Fibroblast of the conjunctiva (primary cell): ENCODE data around the gene HIF3A.
"Not testable (repeated sequence)": the region's sequence is repeated elsewhere in the genome, so short reads cannot be mapped to it uniquely, and the experiment has no call there.

Source experiments
- DNase-seq: peaks from one replicate; pipeline ENCODE4 v3.0.0-alpha.2; 2010; ENCODE audit warnings: low read depth

HIF3A gene

DNA sequence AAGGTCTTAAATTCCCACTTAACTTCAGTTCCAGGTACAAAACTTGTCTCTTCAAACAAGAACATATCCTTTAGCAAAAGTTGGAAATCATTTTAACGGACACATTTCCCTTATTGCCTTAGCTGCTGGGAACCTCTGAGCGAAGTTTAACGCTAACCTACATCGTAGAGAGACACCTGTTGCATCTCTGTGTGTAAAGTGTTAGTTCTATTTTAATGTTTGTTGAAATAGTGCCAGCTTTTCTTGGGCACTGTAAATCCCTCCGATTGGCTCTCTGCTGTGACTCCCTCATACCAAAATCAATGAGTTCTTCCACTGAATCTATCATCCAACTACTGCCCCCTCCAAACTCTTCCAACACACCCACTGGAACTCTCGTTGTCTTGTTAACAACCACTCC, 2.3 kb upstream of the HIF3A start:
- DNase-seq, result no peak

DNA sequence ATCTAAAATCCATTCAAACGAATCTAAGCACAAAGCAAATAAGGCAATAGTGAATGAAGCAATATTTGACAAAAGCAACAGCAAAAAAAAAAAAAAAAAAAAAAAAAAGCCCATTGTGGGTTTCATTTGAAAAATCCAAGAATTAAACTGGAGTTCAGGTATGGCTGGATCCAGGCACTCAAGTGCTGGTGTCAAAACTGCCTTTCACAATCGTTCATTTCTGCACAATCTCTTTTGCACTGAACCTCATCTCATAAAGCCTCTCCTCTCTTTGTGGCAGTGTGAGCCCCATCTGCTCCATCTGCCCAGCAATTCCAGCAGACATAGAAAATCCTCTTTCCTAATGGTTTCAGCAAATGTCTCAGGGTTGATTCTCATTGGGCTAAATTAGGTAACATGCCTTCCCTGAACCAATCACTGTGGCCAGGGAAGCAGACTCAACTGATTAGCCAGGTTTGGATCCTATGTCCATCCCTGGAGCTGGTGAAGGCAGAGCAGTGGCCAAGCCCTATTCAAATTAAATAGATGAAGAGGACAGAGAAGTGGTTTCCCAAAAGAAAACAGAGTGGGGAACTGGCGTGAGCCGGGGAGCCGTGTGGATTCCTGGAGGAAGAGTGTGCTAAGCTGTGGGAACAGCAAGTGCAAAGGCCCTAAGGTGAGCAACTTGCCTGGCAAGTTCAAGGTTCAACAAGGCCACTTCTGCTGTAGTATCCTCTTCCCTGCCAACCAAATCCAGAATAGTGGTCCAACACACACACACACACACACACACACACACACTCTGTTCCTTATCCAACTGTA, 1.2 kb upstream of the HIF3A start:
- no peak for DNase-seq

DNA sequence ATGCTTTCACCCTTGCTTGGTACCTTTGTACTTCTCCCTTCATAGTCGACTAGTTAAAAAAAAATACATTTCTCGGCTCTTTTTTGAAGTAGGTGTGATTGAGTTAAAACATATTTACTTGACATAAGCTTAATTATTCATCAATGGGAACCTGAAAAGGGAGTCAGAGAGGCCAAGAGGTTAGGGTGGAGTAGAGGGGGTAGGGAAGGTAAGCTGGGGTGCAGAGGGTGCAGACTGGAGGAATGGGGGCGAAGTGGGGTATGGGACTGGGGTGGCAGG, 701 bp upstream of the HIF3A start:
- DNase-seq, result no peak

DNA sequence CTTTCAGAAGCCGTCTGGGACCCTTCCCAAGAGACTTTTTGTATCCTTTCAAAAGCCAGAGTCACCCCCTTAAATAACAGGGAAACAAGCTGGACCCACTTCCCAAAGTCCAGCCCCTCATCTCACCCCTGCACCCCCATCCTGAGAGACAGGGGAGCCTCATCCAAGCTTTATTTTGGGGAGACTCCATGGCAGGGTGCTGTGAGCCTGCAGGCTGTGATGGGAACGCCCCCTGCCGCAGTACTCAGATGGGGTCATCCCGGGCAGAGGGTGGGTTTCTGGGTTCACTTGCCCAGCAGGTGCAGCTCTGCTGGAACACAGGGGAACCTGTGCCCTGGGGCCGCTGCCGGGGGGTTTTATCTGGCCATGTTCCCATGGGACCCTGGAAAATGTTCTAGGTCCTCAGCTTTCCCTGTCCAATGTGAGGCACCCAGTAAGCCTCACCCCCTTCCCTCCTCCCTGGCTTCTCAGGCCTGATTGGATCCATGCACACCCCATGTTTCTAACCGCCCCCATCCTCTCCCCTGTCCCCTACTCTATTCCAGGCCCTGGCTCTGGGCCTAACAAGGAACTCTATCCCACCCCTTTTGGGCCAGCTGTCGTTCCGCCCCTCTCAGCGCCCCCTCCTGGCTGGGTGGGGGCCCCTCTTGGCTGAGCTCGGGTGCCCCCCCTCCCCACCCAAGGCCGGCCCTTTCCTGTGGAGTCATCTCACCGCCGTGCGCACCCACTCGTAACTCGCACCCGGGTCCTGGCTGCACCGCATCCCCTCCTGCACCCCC, 1.0 kb downstream of the HIF3A start:
- peak; percentile 89 for DNase-seq

DNA sequence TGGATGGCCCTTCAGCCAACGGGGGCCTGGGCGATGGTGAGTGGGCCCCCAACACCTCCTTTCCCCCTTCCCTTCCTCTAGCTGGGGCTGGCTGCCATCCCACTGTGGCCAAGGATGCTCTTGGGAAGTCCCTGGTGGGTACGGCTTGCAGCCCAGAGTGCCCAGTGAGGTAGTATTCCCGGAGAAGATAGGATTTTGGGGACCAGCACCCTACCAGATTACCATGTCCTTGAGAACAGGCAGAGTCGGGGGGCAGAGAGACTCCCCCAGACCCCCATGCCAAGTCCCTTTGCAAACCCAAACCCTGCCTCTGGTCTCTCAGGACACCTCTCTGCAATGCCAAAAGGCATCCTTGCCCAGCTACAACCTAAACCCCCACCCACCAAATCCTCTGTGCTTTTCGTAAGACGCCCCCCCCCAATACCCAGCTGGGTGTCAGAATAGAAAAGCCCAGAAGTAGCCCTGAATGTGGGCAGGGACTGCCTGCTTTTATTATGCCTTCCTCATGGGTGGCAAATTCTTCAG, 1.7 kb downstream of the HIF3A start:
- DNase-seq, result no peak

DNA sequence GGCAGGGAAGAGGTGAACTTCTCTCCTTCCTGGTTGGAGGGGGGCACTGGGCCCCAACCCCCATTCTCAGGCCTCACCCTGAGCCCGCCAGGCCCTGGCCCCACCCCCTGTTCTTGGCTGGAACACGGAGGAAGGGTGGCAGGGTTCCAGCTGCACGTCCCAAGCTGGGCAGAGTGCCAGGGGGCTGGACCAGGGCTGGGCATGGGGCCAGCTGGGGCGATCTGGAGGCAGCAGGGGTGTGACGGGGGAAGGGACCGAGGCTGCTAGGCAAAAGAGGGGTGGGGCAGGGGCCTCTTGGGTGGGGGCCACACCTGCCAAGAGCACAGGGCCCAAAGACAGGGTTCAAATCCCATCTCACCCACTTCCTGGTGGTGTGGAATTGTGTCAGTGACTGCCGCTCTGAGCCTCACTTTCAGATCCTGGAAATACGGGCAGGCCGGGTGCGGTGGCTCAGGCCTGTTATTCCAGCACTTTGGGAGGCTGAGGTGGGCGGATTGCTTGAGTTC, 2.2 kb downstream of the HIF3A start:
- DNase-seq, result peak; percentile 95

DNA sequence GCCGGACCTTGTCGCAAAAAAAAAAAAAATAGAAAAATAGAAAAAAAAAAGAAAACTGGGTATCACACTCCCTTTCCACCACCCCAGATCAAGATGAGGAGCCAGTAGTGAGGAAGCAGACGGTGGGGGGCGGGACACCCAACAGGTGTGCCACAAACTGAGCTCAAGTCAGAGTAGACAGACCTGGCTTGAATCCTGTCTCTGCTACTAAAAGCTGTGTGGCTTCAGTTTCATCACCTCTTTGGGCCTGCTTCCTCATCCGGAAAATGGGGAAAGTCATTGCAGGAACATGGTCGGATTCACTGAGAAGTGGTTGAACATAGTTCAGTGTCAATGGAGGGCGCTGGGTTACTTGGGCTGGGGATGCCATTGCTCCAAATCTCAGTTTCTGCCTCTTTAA, 2.9 kb downstream of the HIF3A start:
- no peak for DNase-seq

DNA sequence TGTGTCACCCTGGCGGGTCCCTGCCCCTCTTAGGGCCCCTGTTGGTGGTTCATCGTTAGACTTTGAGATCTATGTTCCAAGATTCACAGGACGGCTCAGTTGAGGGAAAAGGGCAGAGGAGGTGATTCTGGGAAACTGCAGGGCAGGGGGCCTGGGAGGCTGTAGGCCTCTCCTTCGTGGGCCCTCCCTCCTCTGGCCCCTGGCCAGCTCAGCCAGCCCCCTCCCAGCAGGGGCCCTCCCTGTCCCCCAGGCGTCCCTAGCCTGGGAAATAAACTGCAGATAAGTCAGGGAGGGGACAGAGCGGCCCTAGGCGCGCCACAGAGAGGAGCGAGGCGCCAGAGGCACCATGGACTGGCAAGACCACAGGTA, 6.5 kb downstream of the HIF3A start:
- DNase-seq, result no peak

DNA sequence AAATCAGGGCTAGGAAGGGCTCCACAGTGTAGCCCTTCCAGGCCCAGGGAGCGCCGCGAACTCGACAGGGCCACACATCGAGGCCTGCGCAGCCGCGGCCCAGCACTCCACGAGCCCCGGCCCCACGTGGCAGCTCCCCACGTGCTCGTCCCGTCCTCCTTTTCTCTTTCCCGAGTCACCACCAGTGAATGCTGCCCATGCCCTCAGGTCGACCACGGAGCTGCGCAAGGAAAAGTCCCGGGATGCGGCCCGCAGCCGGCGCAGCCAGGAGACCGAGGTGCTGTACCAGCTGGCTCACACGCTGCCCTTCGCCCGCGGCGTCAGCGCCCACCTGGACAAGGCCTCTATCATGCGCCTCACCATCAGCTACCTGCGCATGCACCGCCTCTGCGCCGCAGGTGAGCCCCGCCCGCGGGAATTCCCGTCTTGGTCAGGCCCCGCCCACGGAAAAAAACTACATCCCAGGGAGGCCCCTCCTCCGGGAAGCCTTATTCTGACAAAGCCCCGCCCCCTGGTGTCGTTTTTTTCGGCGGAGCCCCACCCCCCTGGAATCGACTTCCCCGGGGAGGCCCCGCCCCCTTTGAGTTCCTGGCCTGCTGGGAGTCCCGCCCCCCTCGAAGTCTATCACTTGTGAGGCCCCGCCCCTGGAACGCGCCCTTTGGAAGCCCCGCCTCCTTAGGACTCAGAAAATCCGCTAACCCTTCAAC, 7.0 kb downstream of the HIF3A start:
- no peak for DNase-seq

DNA sequence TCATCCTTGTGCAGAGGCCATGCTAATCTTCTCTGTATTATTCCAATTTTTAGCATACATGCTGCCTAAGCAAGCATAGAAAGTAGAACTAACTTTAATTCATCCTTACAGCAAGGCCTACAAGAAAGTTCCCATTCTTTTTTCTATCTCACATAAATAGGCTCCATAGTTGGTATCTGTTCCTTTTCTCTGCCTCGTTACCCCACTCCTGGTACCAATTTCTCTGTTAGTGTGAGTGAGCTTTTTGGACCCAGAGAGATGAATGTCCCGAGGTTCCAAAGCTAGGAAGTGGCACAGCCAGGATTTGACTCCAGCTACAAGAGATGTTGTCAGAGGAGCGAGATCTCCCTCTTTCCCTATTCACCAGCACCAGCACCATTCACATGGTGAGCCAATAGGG, 9.7 kb downstream of the HIF3A start:
- DNase-seq, result no peak

DNA sequence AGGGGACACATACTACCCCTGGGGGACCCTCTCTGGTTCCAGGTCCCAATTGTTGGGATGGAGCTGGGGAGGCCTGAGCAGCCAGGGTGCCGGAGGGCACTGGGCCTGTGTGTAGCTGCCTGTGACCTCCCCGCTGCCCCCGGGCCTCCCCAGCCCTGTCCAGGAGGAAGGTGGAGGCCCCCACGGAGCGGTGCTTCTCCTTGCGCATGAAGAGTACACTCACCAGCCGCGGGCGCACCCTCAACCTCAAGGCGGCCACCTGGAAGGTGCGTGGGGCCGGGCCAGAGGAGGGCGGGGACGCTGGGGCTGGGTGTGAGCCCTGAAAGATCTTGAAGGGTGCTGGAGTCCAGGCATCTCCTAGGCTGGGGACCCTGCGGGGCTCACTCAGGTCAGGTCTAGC, 11.7 kb downstream of the HIF3A start:
- DNase-seq, result no peak

DNA sequence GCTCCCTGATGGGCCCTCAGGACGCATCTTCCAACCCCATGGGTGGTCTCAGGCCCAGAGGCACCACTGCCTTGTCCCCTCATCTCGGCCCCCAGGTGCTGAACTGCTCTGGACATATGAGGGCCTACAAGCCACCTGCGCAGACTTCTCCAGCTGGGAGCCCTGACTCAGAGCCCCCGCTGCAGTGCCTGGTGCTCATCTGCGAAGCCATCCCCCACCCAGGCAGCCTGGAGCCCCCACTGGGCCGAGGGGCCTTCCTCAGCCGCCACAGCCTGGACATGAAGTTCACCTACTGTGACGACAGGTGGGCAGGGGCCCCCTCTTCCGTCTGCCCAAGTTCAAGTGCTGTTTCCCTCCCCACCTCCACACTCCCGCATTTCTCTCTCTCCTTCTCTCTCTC, 12.2 kb downstream of the HIF3A start:
- DNase-seq, result no peak

DNA sequence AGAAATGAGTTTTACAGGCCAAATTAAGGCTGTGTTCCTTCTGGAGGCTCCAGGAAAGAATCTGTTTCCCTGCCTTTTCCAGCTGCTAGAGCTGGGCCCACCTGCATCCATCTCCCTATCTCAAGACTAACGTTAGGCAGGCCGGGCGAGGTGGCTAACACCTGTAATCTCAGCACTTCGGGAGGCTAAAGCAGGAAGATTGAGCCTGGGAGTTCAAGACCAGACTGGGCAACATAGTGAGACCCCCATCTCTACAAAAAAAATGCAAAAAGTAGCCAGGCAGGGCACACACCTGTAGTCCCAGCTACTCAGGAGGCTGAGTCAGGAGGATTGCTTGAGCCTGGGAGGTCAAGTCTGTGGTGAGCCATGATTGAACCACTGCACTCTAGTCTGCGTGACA, 14.6 kb downstream of the HIF3A start:
- no peak for DNase-seq

DNA sequence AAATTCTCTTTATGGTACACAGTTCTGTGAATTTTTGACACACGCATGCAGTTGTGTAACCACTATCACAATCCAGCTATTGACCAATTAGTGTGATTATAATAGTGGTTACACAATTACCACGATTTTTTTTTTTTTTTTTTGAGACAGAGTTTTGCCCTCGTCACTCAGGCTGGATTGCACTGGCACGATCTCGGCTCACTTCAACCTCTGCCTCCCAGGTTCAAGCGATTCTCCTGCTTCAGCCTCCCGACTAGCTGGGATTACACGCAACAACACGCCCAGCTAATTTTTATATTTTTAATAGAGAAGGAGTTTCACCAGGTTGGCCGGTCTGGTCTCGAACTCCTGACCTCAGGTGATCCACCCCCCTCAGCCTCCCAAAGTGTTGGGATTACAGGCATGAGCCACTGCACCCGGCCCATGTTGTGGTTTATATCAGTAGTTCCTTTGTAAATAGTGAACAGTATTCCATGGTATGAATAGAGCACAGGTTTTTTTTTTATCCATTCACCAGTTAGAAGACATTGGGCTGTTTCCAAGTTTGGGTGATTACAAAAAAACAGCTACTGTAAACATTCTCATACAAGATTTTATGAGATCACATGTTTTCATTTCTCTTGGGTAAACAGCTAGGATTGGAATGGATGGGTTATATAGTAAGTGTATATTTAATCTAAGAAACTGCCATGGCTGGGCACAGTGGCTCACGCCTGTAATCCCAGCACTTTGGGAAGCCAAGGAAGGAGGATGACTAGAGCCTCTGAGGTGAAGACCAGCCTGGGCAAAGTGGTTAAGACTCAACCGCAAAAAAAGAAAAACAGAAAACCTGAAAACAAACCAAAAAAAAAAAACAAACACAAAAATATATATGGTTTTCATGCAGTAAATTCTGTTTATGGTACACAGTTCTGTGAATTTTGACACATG, 17.0 kb downstream of the HIF3A start:
- DNase-seq, result not testable (repeated sequence)

DNA sequence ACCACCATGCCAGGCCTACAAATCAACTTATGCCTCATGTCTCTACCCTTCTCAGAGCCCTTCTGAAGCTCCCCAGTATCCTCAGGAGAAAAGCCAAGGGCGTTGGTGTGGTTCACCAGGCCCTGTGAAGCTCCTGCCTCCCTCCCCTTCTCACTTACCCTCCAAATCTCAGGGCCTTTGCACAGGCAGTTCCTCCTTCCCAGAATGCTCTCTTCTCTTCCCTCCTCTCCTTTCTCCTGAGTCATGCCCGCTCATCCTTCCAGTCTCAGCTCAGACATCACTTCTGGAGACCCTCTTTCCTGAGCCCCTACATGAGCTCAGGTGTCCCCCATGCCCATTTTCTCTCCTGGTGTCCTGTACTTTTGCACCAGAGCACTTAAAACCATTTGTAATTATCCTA, 20.5 kb downstream of the HIF3A start:
- DNase-seq, result no peak

DNA sequence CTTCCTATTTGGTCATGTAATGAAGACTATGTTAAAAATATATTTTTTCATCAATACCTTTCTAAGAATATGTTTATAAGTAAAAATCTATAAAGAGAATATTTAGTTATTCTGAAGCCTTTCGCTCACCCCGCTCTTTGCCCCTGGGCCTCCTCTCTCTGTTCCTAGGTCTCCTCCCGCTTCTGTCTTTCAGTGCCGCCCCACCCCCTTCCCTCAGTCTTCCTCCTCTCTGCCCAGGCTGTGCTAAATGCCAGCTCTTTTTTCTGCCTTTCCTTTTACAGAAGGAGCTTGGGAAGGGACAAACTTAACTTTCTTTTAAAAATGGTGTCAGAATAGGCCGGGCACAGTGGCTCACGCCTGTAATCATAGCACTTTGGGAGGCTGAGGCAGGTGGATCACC, 22.8 kb downstream of the HIF3A start:
- no peak for DNase-seq

DNA sequence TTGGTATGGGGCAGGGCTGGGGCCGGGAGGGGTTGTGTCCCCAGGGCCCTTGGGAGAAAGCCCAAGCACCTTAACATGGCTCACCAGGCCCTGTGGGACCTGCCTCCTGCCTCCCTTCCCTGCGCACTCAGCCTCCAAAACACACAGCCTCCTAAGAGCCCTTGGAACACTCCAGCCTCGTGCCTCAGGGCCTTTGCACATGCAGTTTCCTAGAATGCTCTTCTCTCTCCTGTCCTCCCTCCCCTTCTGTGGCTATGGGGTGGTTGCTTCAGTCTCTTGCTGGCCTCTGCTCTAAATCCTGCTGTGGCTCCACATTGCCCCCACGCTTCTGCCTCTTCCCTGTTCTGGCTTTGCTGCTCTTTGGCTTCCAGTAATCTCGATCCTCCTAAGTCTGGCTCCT, 23.7 kb downstream of the HIF3A start:
- DNase-seq, result no peak

DNA sequence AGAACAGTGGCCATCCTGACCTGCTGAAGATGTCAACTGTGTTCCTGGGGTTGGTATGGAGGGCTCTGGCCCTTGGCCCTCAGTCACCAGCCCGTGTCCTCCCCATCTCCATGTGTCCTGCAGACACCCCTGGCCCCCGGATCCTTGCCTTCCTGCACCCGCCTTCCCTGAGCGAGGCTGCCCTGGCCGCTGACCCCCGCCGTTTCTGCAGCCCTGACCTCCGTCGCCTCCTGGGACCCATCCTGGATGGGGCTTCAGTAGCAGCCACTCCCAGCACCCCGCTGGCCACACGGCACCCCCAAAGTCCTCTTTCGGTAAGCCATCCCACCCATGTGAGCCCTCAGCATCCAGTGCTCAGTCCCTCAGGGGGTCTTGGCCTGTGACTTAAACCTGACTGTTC, 24.8 kb downstream of the HIF3A start:
- no peak for DNase-seq

DNA sequence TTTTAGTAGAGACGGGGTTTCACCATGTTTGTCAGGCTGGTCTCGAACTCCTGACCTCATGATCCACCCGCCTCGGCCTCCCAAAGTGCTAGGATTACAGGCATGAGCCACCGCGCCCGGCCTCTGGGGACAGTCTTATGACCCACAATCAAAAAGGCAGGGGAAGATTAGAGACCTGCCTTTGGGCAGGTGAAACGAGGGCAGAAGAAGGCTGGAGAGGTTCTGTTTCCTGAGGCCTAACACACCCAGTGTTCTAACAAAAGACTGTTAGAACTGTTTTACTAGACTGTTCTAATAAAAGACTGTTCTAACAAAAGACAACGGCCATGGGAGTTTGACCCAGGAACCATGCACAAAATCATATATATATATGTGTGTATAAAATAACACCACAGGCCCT, 26.4 kb downstream of the HIF3A start:
- DNase-seq, result not testable (repeated sequence)

DNA sequence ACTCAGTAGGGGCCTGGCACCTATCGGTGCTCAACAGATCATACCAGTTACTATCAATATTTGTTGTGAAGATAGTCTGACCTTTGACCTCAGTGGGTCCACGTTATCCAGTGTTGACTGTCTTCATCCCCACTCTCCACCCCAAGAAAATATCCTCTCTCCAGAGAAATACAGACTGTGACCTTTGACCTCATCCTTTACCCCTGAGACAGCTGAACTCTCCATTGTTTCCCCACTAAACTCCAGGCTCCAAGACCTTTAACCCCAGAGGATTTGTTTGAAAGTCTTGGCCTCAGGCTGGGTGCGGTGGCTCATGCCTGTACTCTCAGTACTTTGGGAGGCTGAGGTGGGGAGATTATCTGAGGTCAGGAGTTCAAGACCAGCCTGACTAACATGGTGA, 27.4 kb downstream of the HIF3A start:
- no peak for DNase-seq

DNA sequence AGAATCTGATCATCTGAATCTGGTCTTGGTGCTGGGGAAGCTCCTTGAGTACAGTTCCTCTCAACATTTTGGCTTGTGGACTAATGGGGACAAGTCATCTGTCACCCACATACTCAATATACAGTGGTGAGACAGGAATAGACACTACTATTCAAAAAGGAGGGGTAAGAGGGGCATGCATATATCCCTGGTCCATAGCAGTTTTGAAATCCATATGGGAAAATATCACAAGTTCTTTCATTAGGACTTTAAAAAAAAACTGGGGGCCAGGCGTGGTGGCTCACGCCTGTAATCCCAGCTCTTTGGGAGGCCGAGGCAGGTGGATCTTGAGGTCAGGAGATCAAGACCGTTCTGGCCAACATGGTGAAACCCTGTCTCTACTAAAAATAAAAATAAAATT, 29.8 kb downstream of the HIF3A start:
- DNase-seq, result no peak

DNA sequence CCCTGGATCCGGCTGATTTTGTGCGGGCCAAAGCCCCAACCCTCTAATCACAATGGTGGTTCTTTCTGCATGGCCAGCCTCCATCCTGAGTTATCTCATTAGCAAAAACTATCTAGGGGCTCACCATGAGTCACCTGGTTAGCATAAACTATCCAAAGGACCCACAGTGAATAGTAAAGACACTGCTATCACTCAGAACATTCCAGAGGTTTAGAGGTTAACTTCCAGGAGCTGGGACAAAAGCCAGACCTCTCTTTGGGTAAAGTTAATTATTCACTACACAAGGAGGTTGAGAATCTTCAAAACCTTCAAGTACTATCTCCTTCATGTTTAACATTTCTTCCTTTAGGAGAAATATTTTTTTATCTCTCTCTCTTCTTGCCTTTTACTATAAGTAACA, 31.2 kb downstream of the HIF3A start:
- DNase-seq, result no peak
